Panc1 (cell line): Measurements from ENCODE around the gene CUL1. TPM values are rescaled to one million over a fixed set of nuclear protein-coding genes. Genes with fewer than 3 reads are reported as not detected.

Experiments
- ATAC-seq: fragments of 200-7000 bp; cut with Tn5 transposase; 2 replicates; pipeline ENCODE4 v1.9.1; 2020; ENCODE audit warnings: mild to moderate bottlenecking, moderate library complexity
- BruUV-seq: library from RNA; stranded (reverse); fragments of 400-500 nt; replicated peaks from 2 replicates; lab custom pipeline; 2021; lab: Mats Ljungman, UMichigan
- CTCF ChIA-PET: fragments of 300-600 bp; sonication (Branson Sonifier 250); formaldehyde crosslinking; loops from one replicate; lab custom pipeline; 2022; ENCODE audit warnings: antibody characterized with exemption; lab: Charles Lee
- POLR2A ChIA-PET: fragments of 300-600 bp; sonication (Branson Sonifier 250); formaldehyde crosslinking; loops from one replicate; lab custom pipeline; 2022; ENCODE audit warnings: antibody characterized with exemption; lab: Charles Lee
- DNase-seq: peaks from one replicate; pipeline ENCODE4 v3.0.0-alpha.2; 2010; ENCODE audit warnings: low read depth, low spot score
- H3K27ac ChIP-seq: 2 replicates; pipeline ENCODE4 v1.5.1; 2011; ENCODE audit warnings: mild to moderate bottlenecking, low read length, inconsistent platforms
- H3K27me3 ChIP-seq: fragments of 200-500 bp; sonication (Bioruptor generic); 2 replicates; pipeline ENCODE4 v1.6.0; 2014; ENCODE audit warnings: low read length, inconsistent platforms; ENCODE audit not compliant: control insufficient read depth, insufficient read depth
- H3K36me3 ChIP-seq: fragments of 200-500 bp; sonication (Bioruptor generic); 2 replicates; pipeline ENCODE4 v1.5.1; 2014; ENCODE audit warnings: inconsistent platforms, mild to moderate bottlenecking, low read length, moderate library complexity; ENCODE audit not compliant: control insufficient read depth, insufficient read depth
- H3K4me1 ChIP-seq: 2 replicates; pipeline ENCODE4 v1.5.1; 2011; ENCODE audit warnings: inconsistent platforms, mild to moderate bottlenecking, low read length, moderate library complexity; ENCODE audit not compliant: control insufficient read depth, insufficient read depth
- H3K4me3 ChIP-seq, 2 experiments: 2 replicates each; pipeline ENCODE4 v1.5.1; 2011 to 2012; ENCODE audit warnings: low read depth in 2 of 2, low read length in 2 of 2, mild to moderate bottlenecking in 2 of 2, inconsistent platforms in 1 of 2, moderate library complexity in 1 of 2
- H3K9me3 ChIP-seq: fragments of 200-500 bp; sonication (Bioruptor generic); 2 replicates; pipeline ENCODE4 v1.5.1; 2014; ENCODE audit warnings: low read depth, mild to moderate bottlenecking, inconsistent platforms, low read length, moderate library complexity; ENCODE audit not compliant: control insufficient read depth, insufficient read depth
- POLR2AphosphoS5 ChIP-seq: IDR thresholded peaks from 2 replicates; pipeline ENCODE4 v1.6.1; 2012; ENCODE audit warnings: mild to moderate bottlenecking, low read depth, low read length, moderate library complexity
- SIN3A ChIP-seq: IDR thresholded peaks from 2 replicates; pipeline ENCODE4 v1.6.1; 2012; ENCODE audit warnings: low read depth, mild to moderate bottlenecking, low read length, moderate library complexity, borderline replicate concordance; ENCODE audit not compliant: insufficient read depth
- TCF7L2 ChIP-seq: IDR thresholded peaks from 2 replicates; pipeline ENCODE4 v1.6.1; 2011; ENCODE audit warnings: mild to moderate bottlenecking, low read depth, low read length, inconsistent platforms
- in situ Hi-C: cut with HindIII; loops from 2 replicates; pipeline ENCODE4 v1.10.0; 2016; ENCODE audit warnings: low sequenced_read_pairs, low pct_unique_long_range_greater_than_20kb
- intact Hi-C: fragments of 100-400 bp; cut with micrococcal nuclease; formaldehyde crosslinking; loops from one replicate; pipeline ENCODE4 v1.10.0; 2022; ENCODE audit not compliant: unreplicated experiment
- total RNA-seq: library from RNA; stranded (reverse); gene quantifications from one replicate; pipeline ENCODE4 v1.2.1, GENCODE V29; 2021; ENCODE audit not compliant: unreplicated experiment
- TF ChIP-seq, protein P1 (sequence below): fragments of 450-650 bp; IDR thresholded peaks from 2 replicates; pipeline ENCODE4 v1.5.1; 2017; ENCODE audit warnings: mild to moderate bottlenecking
- TF ChIP-seq, protein P2 (sequence below), 2 experiments: IDR thresholded peaks; 2 replicates each; pipeline ENCODE4 v1.6.1; 2011 to 2012; ENCODE audit warnings: low read depth in 2 of 2, control low read depth in 1 of 2, low read length in 1 of 2, mild to moderate bottlenecking in 1 of 2, moderate library complexity in 1 of 2; ENCODE audit not compliant: insufficient read depth in 1 of 2

The CUL1 gene
- total RNA-seq, 1 experiment from 2014 or later = 60.6 TPM

DNA sequence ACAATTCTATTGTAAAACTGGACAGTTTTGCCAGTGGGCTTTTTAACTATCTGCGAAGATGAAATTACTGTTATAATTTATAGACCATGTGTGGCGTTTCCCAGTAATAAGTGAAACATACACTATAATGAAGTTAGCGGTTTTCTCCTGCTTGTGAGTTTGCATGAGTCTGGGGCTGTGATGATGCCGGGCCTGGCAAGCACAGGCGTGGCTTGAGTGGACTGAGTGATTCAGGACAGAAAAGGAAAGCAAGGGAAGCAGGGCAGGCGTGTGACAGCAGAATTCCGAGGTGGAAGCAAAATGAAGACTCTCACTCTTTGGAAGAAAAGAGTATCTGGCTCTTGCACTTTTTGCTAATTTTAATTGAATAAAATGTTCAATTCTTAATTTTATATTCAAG, 90.5 kb downstream of the CUL1 start:
- POLR2A ChIA-PET = no interaction called here
- H3K36me3 ChIP-seq = peaks cover 44% of the 10 kb centered on the region
- no peak overlapping the region for H3K27ac ChIP-seq
- ATAC-seq = no peak
- no peaks in the 10 kb centered on the region for H3K27me3 ChIP-seq
- no peaks in the 10 kb centered on the region for H3K4me1 ChIP-seq
- BruUV-seq = no TSS peak
- TF ChIP-seq, protein P1, sequence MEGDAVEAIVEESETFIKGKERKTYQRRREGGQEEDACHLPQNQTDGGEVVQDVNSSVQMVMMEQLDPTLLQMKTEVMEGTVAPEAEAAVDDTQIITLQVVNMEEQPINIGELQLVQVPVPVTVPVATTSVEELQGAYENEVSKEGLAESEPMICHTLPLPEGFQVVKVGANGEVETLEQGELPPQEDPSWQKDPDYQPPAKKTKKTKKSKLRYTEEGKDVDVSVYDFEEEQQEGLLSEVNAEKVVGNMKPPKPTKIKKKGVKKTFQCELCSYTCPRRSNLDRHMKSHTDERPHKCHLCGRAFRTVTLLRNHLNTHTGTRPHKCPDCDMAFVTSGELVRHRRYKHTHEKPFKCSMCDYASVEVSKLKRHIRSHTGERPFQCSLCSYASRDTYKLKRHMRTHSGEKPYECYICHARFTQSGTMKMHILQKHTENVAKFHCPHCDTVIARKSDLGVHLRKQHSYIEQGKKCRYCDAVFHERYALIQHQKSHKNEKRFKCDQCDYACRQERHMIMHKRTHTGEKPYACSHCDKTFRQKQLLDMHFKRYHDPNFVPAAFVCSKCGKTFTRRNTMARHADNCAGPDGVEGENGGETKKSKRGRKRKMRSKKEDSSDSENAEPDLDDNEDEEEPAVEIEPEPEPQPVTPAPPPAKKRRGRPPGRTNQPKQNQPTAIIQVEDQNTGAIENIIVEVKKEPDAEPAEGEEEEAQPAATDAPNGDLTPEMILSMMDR = no peak
- TF ChIP-seq, protein P2, sequence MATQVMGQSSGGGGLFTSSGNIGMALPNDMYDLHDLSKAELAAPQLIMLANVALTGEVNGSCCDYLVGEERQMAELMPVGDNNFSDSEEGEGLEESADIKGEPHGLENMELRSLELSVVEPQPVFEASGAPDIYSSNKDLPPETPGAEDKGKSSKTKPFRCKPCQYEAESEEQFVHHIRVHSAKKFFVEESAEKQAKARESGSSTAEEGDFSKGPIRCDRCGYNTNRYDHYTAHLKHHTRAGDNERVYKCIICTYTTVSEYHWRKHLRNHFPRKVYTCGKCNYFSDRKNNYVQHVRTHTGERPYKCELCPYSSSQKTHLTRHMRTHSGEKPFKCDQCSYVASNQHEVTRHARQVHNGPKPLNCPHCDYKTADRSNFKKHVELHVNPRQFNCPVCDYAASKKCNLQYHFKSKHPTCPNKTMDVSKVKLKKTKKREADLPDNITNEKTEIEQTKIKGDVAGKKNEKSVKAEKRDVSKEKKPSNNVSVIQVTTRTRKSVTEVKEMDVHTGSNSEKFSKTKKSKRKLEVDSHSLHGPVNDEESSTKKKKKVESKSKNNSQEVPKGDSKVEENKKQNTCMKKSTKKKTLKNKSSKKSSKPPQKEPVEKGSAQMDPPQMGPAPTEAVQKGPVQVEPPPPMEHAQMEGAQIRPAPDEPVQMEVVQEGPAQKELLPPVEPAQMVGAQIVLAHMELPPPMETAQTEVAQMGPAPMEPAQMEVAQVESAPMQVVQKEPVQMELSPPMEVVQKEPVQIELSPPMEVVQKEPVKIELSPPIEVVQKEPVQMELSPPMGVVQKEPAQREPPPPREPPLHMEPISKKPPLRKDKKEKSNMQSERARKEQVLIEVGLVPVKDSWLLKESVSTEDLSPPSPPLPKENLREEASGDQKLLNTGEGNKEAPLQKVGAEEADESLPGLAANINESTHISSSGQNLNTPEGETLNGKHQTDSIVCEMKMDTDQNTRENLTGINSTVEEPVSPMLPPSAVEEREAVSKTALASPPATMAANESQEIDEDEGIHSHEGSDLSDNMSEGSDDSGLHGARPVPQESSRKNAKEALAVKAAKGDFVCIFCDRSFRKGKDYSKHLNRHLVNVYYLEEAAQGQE (IDR thresholded peaks at IDR 0.05; ENCODE audit: insufficient read depth in 1 of 2, low read depth in 2 of 2, low read length in 1 of 2) = no peak
- TF ChIP-seq SIN3A = no peak
- TF ChIP-seq TCF7L2 = no peak
- TF ChIP-seq POLR2AphosphoS5 = no peak
- DNase-seq = no peak
- no peaks in the 10 kb centered on the region for H3K9me3 ChIP-seq
- intact Hi-C loops (no loop called here), in situ Hi-C loops (no loop called here)
- H3K4me3 ChIP-seq = no peak overlapping the region
- CTCF ChIA-PET = no interaction called here

DNA sequence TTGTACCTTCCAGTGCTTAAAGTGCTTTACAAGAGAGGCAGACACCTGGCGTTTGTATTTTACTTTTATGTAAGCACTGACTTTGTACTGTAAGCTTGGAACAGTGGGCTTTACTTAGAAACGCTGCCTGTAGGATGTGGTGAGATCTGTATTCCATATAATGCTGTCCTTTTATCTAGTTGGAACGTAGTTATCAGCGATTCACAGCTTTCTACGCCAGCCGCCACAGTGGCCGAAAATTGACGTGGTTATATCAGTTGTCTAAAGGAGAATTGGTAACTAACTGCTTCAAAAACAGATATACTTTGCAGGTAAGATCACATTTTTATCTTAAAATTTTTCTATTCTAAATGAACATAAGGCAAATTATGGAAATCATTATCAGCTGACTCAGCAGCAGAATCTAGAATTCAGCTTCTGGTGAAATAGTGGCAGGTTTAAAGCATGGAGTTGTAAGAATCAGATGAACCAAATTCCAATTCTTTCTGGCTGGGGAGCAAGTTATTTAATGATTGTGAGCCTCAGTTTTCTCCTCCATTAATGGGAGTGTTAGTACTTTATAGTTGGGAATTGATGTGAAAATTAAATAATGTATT, 91.5 kb downstream of the CUL1 start:
- CTCF ChIA-PET = no interaction called here
- H3K36me3 ChIP-seq = peaks cover 37% of the 10 kb centered on the region
- in situ Hi-C loops = no loop called here

More for the DNA sequence above, 91.5 kb downstream of the CUL1 start:
- Histone ChIP-seq H3K4me3 (no peak overlapping the region), H3K27ac (no peak overlapping the region), H3K9me3 (no peaks in the 10 kb centered on the region), H3K4me1 (no peaks in the 10 kb centered on the region), H3K27me3 (no peaks in the 10 kb centered on the region)
- intact Hi-C loops = no loop called here
- BruUV-seq = no TSS peak
- TF ChIP-seq, protein P2 (IDR thresholded peaks at IDR 0.05; ENCODE audit: insufficient read depth in 1 of 2, low read depth in 2 of 2, low read length in 1 of 2) = no peak
- TF ChIP-seq POLR2AphosphoS5 (no peak), SIN3A (no peak), TCF7L2 (no peak)
- TF ChIP-seq, protein P1 = no peak
- DNase-seq = no peak
- no peak for ATAC-seq
- POLR2A ChIA-PET = no interaction called here
